ENCODE results near the gene MOAP1. TPM values are rescaled to one million over a fixed set of nuclear protein-coding genes. Genes with fewer than 3 reads are reported as not detected.
"Not testable (repeated sequence)": the region's sequence is repeated elsewhere in the genome, so short reads cannot be mapped to it uniquely, and the experiment has no call there.

MOAP1 gene
- total and polyA plus RNA-seq, 10 donors = 16.3 to 31.4 (median 25.7) TPM

DNA sequence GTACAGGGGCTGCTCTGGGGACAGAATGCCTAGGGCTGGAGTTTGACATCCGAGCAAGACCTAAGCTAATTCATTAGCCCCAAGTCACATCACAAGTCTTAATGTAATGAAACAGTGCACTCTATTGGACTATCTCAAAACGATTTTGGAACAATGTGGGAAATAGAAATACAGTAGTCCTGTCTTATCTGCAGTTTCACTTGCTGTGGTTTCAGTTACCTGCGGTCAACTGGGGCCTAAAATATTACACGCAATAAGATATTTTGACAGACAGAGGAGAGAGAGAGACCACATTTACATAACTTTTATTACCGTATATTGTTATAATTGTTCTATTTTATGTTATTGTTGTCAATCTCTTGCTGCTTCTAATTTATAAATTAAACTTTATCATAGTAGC, 21.1 kb downstream of the MOAP1 start:
- Histone ChIP-seq H3K27me3 (replicated peaks in 1 of 7) (no peaks in the 10 kb centered on the region), H3K27ac (no peak overlapping the region), H3K4me3 (no peak overlapping the region), H3K9me3 (no peaks in the 10 kb centered on the region), H3K36me3 (no peaks in the 10 kb centered on the region), H3K4me1 (no peaks in the 10 kb centered on the region)
- DNase-seq = no peak
- intact Hi-C loops (cut with DNase I; ENCODE audit: low total_unique reads) = no loop called here
- TF ChIP-seq POLR2A (IDR thresholded peaks at IDR 0.05) (no peak), POLR2AphosphoS5 (IDR thresholded peaks at IDR 0.05) (no peak)
- TF ChIP-seq, protein P1, sequence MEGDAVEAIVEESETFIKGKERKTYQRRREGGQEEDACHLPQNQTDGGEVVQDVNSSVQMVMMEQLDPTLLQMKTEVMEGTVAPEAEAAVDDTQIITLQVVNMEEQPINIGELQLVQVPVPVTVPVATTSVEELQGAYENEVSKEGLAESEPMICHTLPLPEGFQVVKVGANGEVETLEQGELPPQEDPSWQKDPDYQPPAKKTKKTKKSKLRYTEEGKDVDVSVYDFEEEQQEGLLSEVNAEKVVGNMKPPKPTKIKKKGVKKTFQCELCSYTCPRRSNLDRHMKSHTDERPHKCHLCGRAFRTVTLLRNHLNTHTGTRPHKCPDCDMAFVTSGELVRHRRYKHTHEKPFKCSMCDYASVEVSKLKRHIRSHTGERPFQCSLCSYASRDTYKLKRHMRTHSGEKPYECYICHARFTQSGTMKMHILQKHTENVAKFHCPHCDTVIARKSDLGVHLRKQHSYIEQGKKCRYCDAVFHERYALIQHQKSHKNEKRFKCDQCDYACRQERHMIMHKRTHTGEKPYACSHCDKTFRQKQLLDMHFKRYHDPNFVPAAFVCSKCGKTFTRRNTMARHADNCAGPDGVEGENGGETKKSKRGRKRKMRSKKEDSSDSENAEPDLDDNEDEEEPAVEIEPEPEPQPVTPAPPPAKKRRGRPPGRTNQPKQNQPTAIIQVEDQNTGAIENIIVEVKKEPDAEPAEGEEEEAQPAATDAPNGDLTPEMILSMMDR (IDR thresholded peaks at IDR 0.05 in 8 of 11, conservative IDR thresholded peaks at IDR 0.05 in 3 of 11) = no peak
- WGBS, 5 donors = 58 to 73% (median 67%) methylated on average over 5 of the region's 5 CpGs

DNA sequence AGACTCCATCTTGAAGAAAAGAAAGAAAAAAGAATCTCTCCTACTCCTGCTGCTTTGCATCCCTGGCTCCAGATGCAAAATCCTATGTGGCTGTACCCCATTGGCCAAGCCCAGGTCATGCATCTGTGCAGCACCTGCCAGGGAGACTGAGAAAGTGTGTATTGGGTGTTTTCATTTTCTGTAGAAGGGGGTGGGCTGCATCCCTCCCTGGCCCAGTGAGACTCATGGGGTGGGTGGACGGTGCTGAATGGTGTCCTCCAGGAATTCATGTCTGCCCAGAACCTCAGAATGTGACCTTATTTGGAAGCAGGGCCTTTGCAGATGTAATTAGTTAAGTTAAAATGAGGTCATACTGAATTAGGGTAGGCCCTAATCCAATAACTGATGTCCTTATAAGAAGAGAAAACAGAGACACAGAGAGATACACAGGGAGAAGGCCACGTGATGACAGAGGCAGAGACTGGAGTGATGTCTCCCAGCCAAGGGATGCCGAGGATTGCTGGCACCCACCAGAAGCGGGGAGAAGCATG, 23.2 kb downstream of the MOAP1 start:
- DNase-seq = no peak
- Histone ChIP-seq H3K4me1 (no peaks in the 10 kb centered on the region), H3K27ac (no peak overlapping the region), H3K9me3 (no peaks in the 10 kb centered on the region), H3K36me3 (no peaks in the 10 kb centered on the region), H3K4me3 (no peak overlapping the region), H3K27me3 (replicated peaks in 1 of 7) (no peaks in the 10 kb centered on the region)
- 76 to 89% (median 85%) methylated on average over 4 of the region's 4 CpGs for WGBS, 5 donors
- intact Hi-C loops (cut with DNase I; ENCODE audit: low total_unique reads) = no loop called here
- no peak for TF ChIP-seq POLR2A (IDR thresholded peaks at IDR 0.05)

DNA sequence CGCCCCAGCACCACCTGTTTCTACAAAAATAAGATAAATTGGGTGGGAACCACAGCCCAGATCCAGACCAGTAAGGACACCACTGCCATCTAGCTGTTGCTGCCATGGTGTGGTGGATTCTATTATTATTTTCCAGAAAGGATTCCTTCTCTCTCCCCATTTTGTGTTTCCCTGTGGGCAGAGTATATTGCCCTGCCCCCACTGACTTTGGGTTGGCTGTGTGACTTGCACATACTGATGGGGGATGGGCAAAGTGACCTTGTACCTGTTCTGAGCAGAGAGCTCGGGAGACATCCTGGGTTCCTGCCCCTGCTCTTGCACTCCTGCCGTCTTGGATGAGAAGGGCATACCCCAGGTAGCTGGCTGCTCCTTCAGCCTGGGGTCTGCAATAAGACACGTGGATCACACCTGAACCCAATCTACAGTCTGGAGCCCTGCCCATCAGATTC, 24.3 kb downstream of the MOAP1 start:
- TF ChIP-seq POLR2AphosphoS5 (IDR thresholded peaks at IDR 0.05) = no peak
- TF ChIP-seq, protein P1 (IDR thresholded peaks at IDR 0.05 in 8 of 11, conservative IDR thresholded peaks at IDR 0.05 in 3 of 11) = peak in 2 of 11 experiments; percentile 9 to 16
- H3K4me3 ChIP-seq = no peak overlapping the region
- H3K9me3 ChIP-seq = no peaks in the 10 kb centered on the region
- no peaks in the 10 kb centered on the region for H3K27me3 ChIP-seq (replicated peaks in 1 of 7)
- DNase-seq = no peak
- H3K36me3 ChIP-seq = no peaks in the 10 kb centered on the region
- H3K4me1 ChIP-seq = no peaks in the 10 kb centered on the region
- WGBS, 5 donors = 50 to 64% (median 57%) methylated on average over 4 of the region's 4 CpGs
- intact Hi-C loops (cut with DNase I; ENCODE audit: low total_unique reads) = no loop called here
- no peak overlapping the region for H3K27ac ChIP-seq

DNA sequence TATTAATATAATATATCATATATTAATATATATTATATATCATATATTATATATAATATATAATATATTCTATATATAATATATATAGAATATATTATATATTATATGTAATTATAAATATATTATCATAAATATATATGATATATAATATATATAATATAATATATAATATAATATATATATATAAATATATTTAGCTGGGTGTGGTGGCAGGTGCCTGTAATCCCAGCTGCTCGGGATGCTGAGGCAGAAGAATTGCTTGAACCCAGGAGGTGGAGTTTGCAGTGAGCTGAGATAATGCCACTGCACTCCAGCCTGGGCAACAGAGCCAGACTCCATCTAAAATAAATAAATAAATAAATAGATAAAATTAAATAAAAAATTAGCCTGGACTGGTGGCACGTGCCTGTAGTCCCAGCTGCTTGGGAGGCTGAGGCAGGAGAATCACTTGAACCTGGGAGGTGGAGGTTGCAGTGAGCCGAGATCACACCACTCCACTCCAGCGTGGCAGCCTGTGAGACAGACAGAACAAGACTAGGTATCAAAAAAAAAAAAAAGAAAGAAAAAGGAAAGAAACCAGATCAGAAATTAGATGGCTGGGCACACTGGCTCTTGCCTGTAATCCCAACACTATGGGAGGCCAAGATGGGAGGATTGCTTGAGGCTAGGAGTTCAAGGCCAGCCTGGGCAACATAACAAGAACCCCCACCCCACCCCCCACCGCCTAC, 24.9 kb downstream of the MOAP1 start:
- intact Hi-C loops (cut with DNase I; ENCODE audit: low total_unique reads); H3K27me3 ChIP-seq (replicated peaks in 1 of 7); DNase-seq; H3K9me3 ChIP-seq; H3K36me3 ChIP-seq; H3K27ac ChIP-seq; H3K4me1 ChIP-seq; H3K4me3 ChIP-seq: not testable (repeated sequence)
- 59 to 75% (median 69%) methylated on average over 5 of the region's 5 CpGs for WGBS, 5 donors

DNA sequence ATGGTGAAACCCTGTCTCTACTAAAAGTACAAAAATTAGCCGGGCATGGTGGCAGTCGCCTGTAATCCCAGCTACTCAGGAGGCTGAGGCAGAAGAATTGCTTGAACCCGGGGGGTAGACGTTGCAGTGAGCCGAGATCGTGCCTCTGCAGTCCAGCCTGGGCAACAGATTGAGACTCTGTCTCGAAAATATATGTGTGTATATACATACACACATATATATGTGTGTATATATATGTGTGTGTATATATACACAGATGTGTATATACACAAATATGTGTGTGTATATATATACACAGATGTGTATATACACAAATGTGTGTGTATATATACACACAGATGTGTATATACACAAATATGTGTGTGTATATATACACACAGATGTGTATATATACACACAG, 26.3 kb downstream of the MOAP1 start:
- H3K4me3 ChIP-seq; H3K36me3 ChIP-seq; H3K9me3 ChIP-seq; H3K27ac ChIP-seq; DNase-seq; H3K27me3 ChIP-seq (replicated peaks in 1 of 7); intact Hi-C loops (cut with DNase I; ENCODE audit: low total_unique reads); H3K4me1 ChIP-seq: not testable (repeated sequence)
- 92 to 96% (median 94%) methylated on average over 7 of the region's 7 CpGs for WGBS, 5 donors
